GM18508 (cell line): ENCODE measurements around the gene PKN3.

Source experiments
- ATAC-seq: cut with Tn5 transposase; IDR thresholded peaks from one replicate; pipeline ENCODE4 v1.9.1; 2021; ENCODE audit warnings: moderate number of reproducible peaks; ENCODE audit not compliant: insufficient read depth, unreplicated experiment

PKN3 gene

GRCh38 chr9:128729766-128730517, 27.6 kb downstream of the PKN3 start:
- no peak for ATAC-seq

- ATAC-seq: no peak
Measured at GRCh38 chr9:128731093-128731492, 28.8 kb downstream of the PKN3 start.

- ATAC-seq: no peak
Measured at GRCh38 chr9:128731691-128732090, 29.4 kb downstream of the PKN3 start.

- no peak for ATAC-seq
Measured at GRCh38 chr9:128732576-128732975, 30.3 kb downstream of the PKN3 start.

- no peak for ATAC-seq
Measured at GRCh38 chr9:128733256-128733655, 31.0 kb downstream of the PKN3 start.

- no peak for ATAC-seq
Measured at GRCh38 chr9:128735373-128735772, 33.1 kb downstream of the PKN3 start.

- ATAC-seq: no peak
Measured at GRCh38 chr9:128742401-128742800, 40.1 kb downstream of the PKN3 start.

GRCh38 chr9:128743421-128743820, 41.1 kb downstream of the PKN3 start:
- ATAC-seq: no peak

GRCh38 chr9:128747241-128747640, 44.9 kb downstream of the PKN3 start:
- no peak for ATAC-seq

- no peak for ATAC-seq
Measured at GRCh38 chr9:128750926-128751595, 48.8 kb downstream of the PKN3 start.

- ATAC-seq: no peak
Measured at GRCh38 chr9:128753627-128754026, 51.3 kb downstream of the PKN3 start.

GRCh38 chr9:128757602-128758001, 55.3 kb downstream of the PKN3 start:
- no peak for ATAC-seq

- no peak for ATAC-seq
Measured at GRCh38 chr9:128762671-128763449, 60.6 kb downstream of the PKN3 start.

- ATAC-seq: no peak
Measured at GRCh38 chr9:128764361-128764760, 62.1 kb downstream of the PKN3 start.

GRCh38 chr9:128765499-128765898, 63.2 kb downstream of the PKN3 start:
- no peak for ATAC-seq

- no peak for ATAC-seq
Measured at GRCh38 chr9:128768606-128769005, 66.3 kb downstream of the PKN3 start.
